ENCODE results near the gene PPM1H.
A peak's percentile ranks its signal among the peaks of the same experiment; 100 is the strongest.

Gene PPM1H

DNA sequence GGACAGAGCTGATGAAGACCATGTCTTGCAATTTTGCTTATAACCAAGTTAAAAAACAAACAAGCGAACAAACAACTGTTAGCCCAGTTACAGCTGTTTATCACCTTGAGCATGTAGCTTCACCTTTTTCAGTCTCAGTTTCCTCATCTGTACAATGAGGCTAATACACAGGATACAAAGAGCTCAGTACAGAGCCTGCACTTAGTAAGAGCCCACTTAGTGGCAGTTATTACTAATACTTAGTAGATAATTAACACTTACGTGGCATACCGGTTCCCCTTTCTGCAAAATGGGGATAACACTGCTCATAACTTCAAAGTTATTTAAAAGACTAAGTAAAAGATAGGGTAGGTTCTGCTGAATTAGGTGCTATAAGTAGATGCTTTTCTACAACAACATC, 240.3 kb downstream of the PPM1H start:
- peaks cover 6% of the 10 kb centered on the region for H3K27me3 Mint-ChIP-seq (ENCODE audit: low read depth, poor library complexity)
- no peaks in the 10 kb centered on the region for H3K9me3 Mint-ChIP-seq
- H3K36me3 Mint-ChIP-seq (ENCODE audit: low read depth): peaks cover 52% of the 10 kb centered on the region
- no peak overlapping the region for H3K4me3 Mint-ChIP-seq
- no peak overlapping the region for H3K27ac Mint-ChIP-seq
- TF ChIP-seq CTCF (IDR thresholded peaks at IDR 0.05): no peak
- peaks cover 28% of the 10 kb centered on the region for H3K4me1 Mint-ChIP-seq
- DNase-seq: no peak

- H3K9me3 Mint-ChIP-seq: no peaks in the 10 kb centered on the region
- H3K4me1 Mint-ChIP-seq: peaks cover 28% of the 10 kb centered on the region
- peaks cover 57% of the 10 kb centered on the region for H3K36me3 Mint-ChIP-seq (ENCODE audit: low read depth)
- TF ChIP-seq CTCF (IDR thresholded peaks at IDR 0.05): no peak
- H3K27ac Mint-ChIP-seq: peak overlapping the region; percentile 58
- H3K27me3 Mint-ChIP-seq (ENCODE audit: low read depth, poor library complexity): peaks cover 6% of the 10 kb centered on the region
- DNase-seq: no peak
- H3K4me3 Mint-ChIP-seq: no peak overlapping the region
Observed at GRCh38 chr12:62694116-62694515, 240.8 kb downstream of the PPM1H start.

- Mint-ChIP-seq H3K9me3 (no peaks in the 10 kb centered on the region), H3K27ac (peak overlapping the region; percentile 58), H3K4me1 (peaks cover 28% of the 10 kb centered on the region), H3K36me3 (ENCODE audit: low read depth) (peaks cover 59% of the 10 kb centered on the region), H3K27me3 (ENCODE audit: low read depth, poor library complexity) (peaks cover 6% of the 10 kb centered on the region), H3K4me3 (no peak overlapping the region)
- DNase-seq: no peak
- TF ChIP-seq CTCF (IDR thresholded peaks at IDR 0.05): no peak
Observed at GRCh38 chr12:62693376-62694050, 241.4 kb downstream of the PPM1H start.

GRCh38 chr12:62692884-62693283, 242.1 kb downstream of the PPM1H start:
- H3K27ac Mint-ChIP-seq: peak overlapping the region; percentile 58
- H3K4me3 Mint-ChIP-seq: no peak overlapping the region
- no peaks in the 10 kb centered on the region for H3K9me3 Mint-ChIP-seq
- peaks cover 28% of the 10 kb centered on the region for H3K4me1 Mint-ChIP-seq
- no peak for DNase-seq
- TF ChIP-seq CTCF (IDR thresholded peaks at IDR 0.05): no peak
- H3K27me3 Mint-ChIP-seq (ENCODE audit: low read depth, poor library complexity): peaks cover 6% of the 10 kb centered on the region
- H3K36me3 Mint-ChIP-seq (ENCODE audit: low read depth): peaks cover 66% of the 10 kb centered on the region

- Mint-ChIP-seq H3K4me1 (peaks cover 33% of the 10 kb centered on the region), H3K27ac (no peak overlapping the region), H3K4me3 (no peak overlapping the region), H3K9me3 (no peaks in the 10 kb centered on the region), H3K36me3 (ENCODE audit: low read depth) (peaks cover 60% of the 10 kb centered on the region), H3K27me3 (ENCODE audit: low read depth, poor library complexity) (peaks cover 3% of the 10 kb centered on the region)
- no peak for DNase-seq
- TF ChIP-seq CTCF (IDR thresholded peaks at IDR 0.05): no peak
Observed at GRCh38 chr12:62691309-62691708, 243.6 kb downstream of the PPM1H start.
